ENCODE results near the gene ADAM30. TPM values are rescaled to one million over a fixed set of nuclear protein-coding genes. Genes with fewer than 3 reads are reported as not detected.

Gene ADAM30
- total RNA-seq, 3 donors from 2014 or later (not counting 1 experiment from before 2014, with no cell fraction given), result 0.13 TPM; not detected in 2

GRCh38 chr1:119870917-119871596 is 25.3 kb downstream of the ADAM30 start:
- Mint-ChIP-seq H3K9me3 (no peaks in the 10 kb centered on the region), H3K36me3 (no peaks in the 10 kb centered on the region), H3K4me3 (no peak overlapping the region), H3K27ac (no peak overlapping the region), H3K4me1 (peaks cover 0 to 5% of the 10 kb centered on the region in 2 donors), H3K27me3 (ENCODE audit: low read depth in 2 of 2) (peaks cover 9 to 10% of the 10 kb centered on the region in 2 donors)
- intact Hi-C loops (cut with micrococcal nuclease), result no loop called here
- H3K27me3 ChIP-seq (ENCODE audit: control insufficient read depth, insufficient read depth, low read length), result peaks cover 3% of the 10 kb centered on the region
- no peak overlapping the region for H3K4me3 ChIP-seq (ENCODE audit: low read length)
- DNase-seq (peak; percentile 41 to 63), ATAC-seq (peak; percentile 64 to 73 (median 65))
- H3K4me1 ChIP-seq (ENCODE audit: control insufficient read depth, insufficient read depth, low read length), result no peaks in the 10 kb centered on the region
- H3K27ac ChIP-seq (ENCODE audit: low read length), result no peak overlapping the region
- TF ChIP-seq CTCF (IDR thresholded peaks at IDR 0.05), result peak; percentile 50
- WGBS (ENCODE audit: insufficient coverage), result 48% methylated on average over 20 of the region's 20 CpGs
- no peaks in the 10 kb centered on the region for H3K9me3 ChIP-seq (ENCODE audit: control insufficient read depth, insufficient read depth, low read length)
- no peaks in the 10 kb centered on the region for H3K36me3 ChIP-seq (ENCODE audit: control insufficient read depth, insufficient read depth, low read length)

- DNase-seq (no peak), ATAC-seq (no peak)
- WGBS (ENCODE audit: insufficient coverage), result no CpG with 5 or more reads among the region's 1 CpG
Observed at GRCh38 chr1:119869995-119870394, 26.3 kb downstream of the ADAM30 start.

GRCh38 chr1:119868176-119868575 is 28.1 kb downstream of the ADAM30 start:
- intact Hi-C loops (cut with micrococcal nuclease), result no loop called here
- H3K4me1 ChIP-seq (ENCODE audit: control insufficient read depth, insufficient read depth, low read length), result no peaks in the 10 kb centered on the region
- H3K4me3 Mint-ChIP-seq, result no peak overlapping the region
- no peak overlapping the region for H3K27ac Mint-ChIP-seq
- peaks cover 16 to 26% of the 10 kb centered on the region in 2 donors for H3K27me3 Mint-ChIP-seq (ENCODE audit: low read depth in 2 of 2)
- no peaks in the 10 kb centered on the region for H3K36me3 ChIP-seq (ENCODE audit: control insufficient read depth, insufficient read depth, low read length)
- no peak overlapping the region for H3K4me3 ChIP-seq (ENCODE audit: low read length)
- H3K4me1 Mint-ChIP-seq, result peaks cover 0 to 5% of the 10 kb centered on the region in 2 donors
- H3K27ac ChIP-seq (ENCODE audit: low read length), result no peak overlapping the region
- no peaks in the 10 kb centered on the region for H3K9me3 Mint-ChIP-seq
- no peak for ATAC-seq
- no peaks in the 10 kb centered on the region for H3K36me3 Mint-ChIP-seq
- peaks cover 3% of the 10 kb centered on the region for H3K27me3 ChIP-seq (ENCODE audit: control insufficient read depth, insufficient read depth, low read length)
- no peak for TF ChIP-seq CTCF (IDR thresholded peaks at IDR 0.05)
- 62% methylated on average over 1 of the region's 2 CpGs for WGBS (ENCODE audit: insufficient coverage)
- H3K9me3 ChIP-seq (ENCODE audit: control insufficient read depth, insufficient read depth, low read length), result no peaks in the 10 kb centered on the region
- DNase-seq, result no peak

More at GRCh38 chr1:119869995-119870394, 26.3 kb downstream of the ADAM30 start:
- H3K4me3 ChIP-seq (ENCODE audit: low read length), result no peak overlapping the region
- H3K4me1 ChIP-seq (ENCODE audit: control insufficient read depth, insufficient read depth, low read length), result no peaks in the 10 kb centered on the region
- Mint-ChIP-seq H3K36me3 (no peaks in the 10 kb centered on the region), H3K27ac (no peak overlapping the region), H3K9me3 (no peaks in the 10 kb centered on the region), H3K27me3 (ENCODE audit: low read depth in 2 of 2) (peaks cover 9 to 16% of the 10 kb centered on the region in 2 donors), H3K4me3 (no peak overlapping the region), H3K4me1 (peaks cover 0 to 5% of the 10 kb centered on the region in 2 donors)
- no peak for TF ChIP-seq CTCF (IDR thresholded peaks at IDR 0.05)
- no peaks in the 10 kb centered on the region for H3K36me3 ChIP-seq (ENCODE audit: control insufficient read depth, insufficient read depth, low read length)
- no peaks in the 10 kb centered on the region for H3K9me3 ChIP-seq (ENCODE audit: control insufficient read depth, insufficient read depth, low read length)
- H3K27me3 ChIP-seq (ENCODE audit: control insufficient read depth, insufficient read depth, low read length), result peaks cover 3% of the 10 kb centered on the region
- intact Hi-C loops (cut with micrococcal nuclease), result no loop called here
- no peak overlapping the region for H3K27ac ChIP-seq (ENCODE audit: low read length)

- Histone ChIP-seq H3K9me3 (ENCODE audit: control insufficient read depth, insufficient read depth, low read length) (no peaks in the 10 kb centered on the region), H3K36me3 (ENCODE audit: control insufficient read depth, insufficient read depth, low read length) (no peaks in the 10 kb centered on the region), H3K27me3 (ENCODE audit: control insufficient read depth, insufficient read depth, low read length) (peaks cover 3% of the 10 kb centered on the region), H3K4me1 (ENCODE audit: control insufficient read depth, insufficient read depth, low read length) (no peaks in the 10 kb centered on the region), H3K27ac (ENCODE audit: low read length) (no peak overlapping the region), H3K4me3 (ENCODE audit: low read length) (no peak overlapping the region)
- no peak overlapping the region for H3K27ac Mint-ChIP-seq
- DNase-seq (no peak), ATAC-seq (no peak)
- intact Hi-C loops (cut with micrococcal nuclease), result no loop called here
- H3K27me3 Mint-ChIP-seq (ENCODE audit: low read depth in 2 of 2), result peaks cover 20 to 34% of the 10 kb centered on the region in 2 donors
- no peaks in the 10 kb centered on the region for H3K36me3 Mint-ChIP-seq
- H3K4me3 Mint-ChIP-seq, result no peak overlapping the region
- H3K9me3 Mint-ChIP-seq, result no peaks in the 10 kb centered on the region
- no peak for TF ChIP-seq CTCF (IDR thresholded peaks at IDR 0.05)
- peaks cover 0 to 5% of the 10 kb centered on the region in 2 donors for H3K4me1 Mint-ChIP-seq
- WGBS (ENCODE audit: insufficient coverage), result 90% methylated on average over 3 of the region's 3 CpGs
Observed at GRCh38 chr1:119866451-119866850, 29.9 kb downstream of the ADAM30 start.
